ENCODE results near the gene LETMD1. TPM values are rescaled to one million over a fixed set of nuclear protein-coding genes. Genes with fewer than 3 reads are reported as not detected.

LETMD1 gene
- total RNA-seq, 1 experiment from 2014 or later, result 65.8 TPM

GRCh38 chr12:51098611-51099010 lies 50.5 kb downstream of the LETMD1 start:
- ChIA-PET CTCF (interaction anchor here (0.6 kb wide), 1 partner anchor 16 kb away, joined by 3 read pairs; no protein-coding TSS in a partner anchor), POLR2A (interaction anchor here (1.0 kb wide), 1 partner anchor 19 kb away, joined by 3 read pairs; no protein-coding TSS in a partner anchor)
- no peak for DNase-seq (ENCODE audit: unreplicated experiment)
- H3K4me1 Mint-ChIP-seq (ENCODE audit: insufficient read depth, unreplicated experiment), result no peaks in the 10 kb centered on the region
- no peaks in the 10 kb centered on the region for H3K27me3 Mint-ChIP-seq (ENCODE audit: insufficient read depth, unreplicated experiment)
- peaks cover 93% of the 10 kb centered on the region for H3K36me3 Mint-ChIP-seq (ENCODE audit: insufficient read depth, unreplicated experiment)
- H3K27ac Mint-ChIP-seq (ENCODE audit: low read depth, unreplicated experiment), result no peak overlapping the region
- BruUV-seq (replicated peaks), result no TSS peak
- no peak overlapping the region for H3K4me3 Mint-ChIP-seq (ENCODE audit: unreplicated experiment)
- intact Hi-C loops (cut with micrococcal nuclease), result no loop called here
- TF ChIP-seq CTCF (IDR thresholded peaks at IDR 0.05; ENCODE audit: unreplicated experiment), result no peak
- no peaks in the 10 kb centered on the region for H3K9me3 Mint-ChIP-seq (ENCODE audit: unreplicated experiment)

GRCh38 chr12:51103977-51104376 lies 55.9 kb downstream of the LETMD1 start:
- H3K27ac Mint-ChIP-seq (ENCODE audit: low read depth, unreplicated experiment), result no peak overlapping the region
- no peak for TF ChIP-seq CTCF (IDR thresholded peaks at IDR 0.05; ENCODE audit: unreplicated experiment)
- intact Hi-C loops (cut with micrococcal nuclease), result no loop called here

GRCh38 chr12:51108136-51108535 lies 60.0 kb downstream of the LETMD1 start:
- no TSS peak for BruUV-seq (replicated peaks)
- intact Hi-C loops (cut with micrococcal nuclease), result no loop called here
- TF ChIP-seq CTCF (IDR thresholded peaks at IDR 0.05; ENCODE audit: unreplicated experiment), result no peak
- H3K4me1 Mint-ChIP-seq (ENCODE audit: insufficient read depth, unreplicated experiment), result no peaks in the 10 kb centered on the region
- POLR2A ChIA-PET, result no interaction called here
- no peak overlapping the region for H3K27ac Mint-ChIP-seq (ENCODE audit: low read depth, unreplicated experiment)
- CTCF ChIA-PET, result interaction anchor here (0.6 to 0.7 kb wide), 3 partner anchors 11 to 54 kb away, joined by 3 read pairs; no protein-coding TSS in a partner anchor
- no peaks in the 10 kb centered on the region for H3K9me3 Mint-ChIP-seq (ENCODE audit: unreplicated experiment)
- H3K4me3 Mint-ChIP-seq (ENCODE audit: unreplicated experiment), result no peak overlapping the region
- H3K27me3 Mint-ChIP-seq (ENCODE audit: insufficient read depth, unreplicated experiment), result no peaks in the 10 kb centered on the region
- no peak for DNase-seq (ENCODE audit: unreplicated experiment)
- peaks cover 92% of the 10 kb centered on the region for H3K36me3 Mint-ChIP-seq (ENCODE audit: insufficient read depth, unreplicated experiment)

More at GRCh38 chr12:51103977-51104376, 55.9 kb downstream of the LETMD1 start:
- no peak for DNase-seq (ENCODE audit: unreplicated experiment)
- H3K27me3 Mint-ChIP-seq (ENCODE audit: insufficient read depth, unreplicated experiment), result no peaks in the 10 kb centered on the region
- ChIA-PET POLR2A (interaction anchor here (0.6 kb wide), 1 partner anchor 195 kb away, joined by 3 read pairs; no protein-coding TSS in a partner anchor), CTCF (interaction anchor here (1.0 kb wide), 1 partner anchor 14 kb away, joined by 3 read pairs; no protein-coding TSS in a partner anchor)
- H3K9me3 Mint-ChIP-seq (ENCODE audit: unreplicated experiment), result no peaks in the 10 kb centered on the region
- peaks cover 89% of the 10 kb centered on the region for H3K36me3 Mint-ChIP-seq (ENCODE audit: insufficient read depth, unreplicated experiment)
- BruUV-seq (replicated peaks), result no TSS peak
- no peak overlapping the region for H3K4me3 Mint-ChIP-seq (ENCODE audit: unreplicated experiment)
- no peaks in the 10 kb centered on the region for H3K4me1 Mint-ChIP-seq (ENCODE audit: insufficient read depth, unreplicated experiment)

Other genes with a start within 250 kb of the LETMD1 start
- gene TMPRSS12, start 205.4 kb upstream of the LETMD1 start, total RNA-seq (2022), result not detected in 2 replicates
- gene HIGD1C, start 95.8 kb upstream of the LETMD1 start, total RNA-seq (2022), result not detected in 2 replicates
- gene SLC11A2, start 21.9 kb upstream of the LETMD1 start, total RNA-seq (2022), result 45.6 and 60.9 TPM in 2 replicates
- 41.4 and 46.3 TPM in 2 replicates for gene CSRNP2, start 35.3 kb downstream of the LETMD1 start, total RNA-seq (2022)
- 31.5 and 34.9 TPM in 2 replicates for gene TFCP2, start 124.8 kb downstream of the LETMD1 start, total RNA-seq (2022)
- gene POU6F1, start 169.7 kb downstream of the LETMD1 start, total RNA-seq (2022), result 3.0 and 3.8 TPM in 2 replicates
- gene DAZAP2, start 190.5 kb downstream of the LETMD1 start, total RNA-seq (2022), result 74.2 and 93.2 TPM in 2 replicates
- gene SMAGP, start 222.1 kb downstream of the LETMD1 start, total RNA-seq (2022), result 17.4 and 19.0 TPM in 2 replicates